HEK293T (cell line): ENCODE data around the gene PITX1.

Experiments
- HDGF ChIP-seq: fragments of 450-650 bp; IDR thresholded peaks from 2 replicates; pipeline ENCODE4 v1.6.1; 2017; ENCODE audit warnings: antibody characterized with exemption, borderline replicate concordance
- LEF1 ChIP-seq: fragments of 450-650 bp; IDR thresholded peaks from 2 replicates; pipeline ENCODE4 v1.6.1; 2017; ENCODE audit warnings: mild to moderate bottlenecking, borderline replicate concordance
- SP1 ChIP-seq: fragments of 450-650 bp; IDR thresholded peaks from 2 replicates; pipeline ENCODE4 v1.6.1; 2017

DNA sequence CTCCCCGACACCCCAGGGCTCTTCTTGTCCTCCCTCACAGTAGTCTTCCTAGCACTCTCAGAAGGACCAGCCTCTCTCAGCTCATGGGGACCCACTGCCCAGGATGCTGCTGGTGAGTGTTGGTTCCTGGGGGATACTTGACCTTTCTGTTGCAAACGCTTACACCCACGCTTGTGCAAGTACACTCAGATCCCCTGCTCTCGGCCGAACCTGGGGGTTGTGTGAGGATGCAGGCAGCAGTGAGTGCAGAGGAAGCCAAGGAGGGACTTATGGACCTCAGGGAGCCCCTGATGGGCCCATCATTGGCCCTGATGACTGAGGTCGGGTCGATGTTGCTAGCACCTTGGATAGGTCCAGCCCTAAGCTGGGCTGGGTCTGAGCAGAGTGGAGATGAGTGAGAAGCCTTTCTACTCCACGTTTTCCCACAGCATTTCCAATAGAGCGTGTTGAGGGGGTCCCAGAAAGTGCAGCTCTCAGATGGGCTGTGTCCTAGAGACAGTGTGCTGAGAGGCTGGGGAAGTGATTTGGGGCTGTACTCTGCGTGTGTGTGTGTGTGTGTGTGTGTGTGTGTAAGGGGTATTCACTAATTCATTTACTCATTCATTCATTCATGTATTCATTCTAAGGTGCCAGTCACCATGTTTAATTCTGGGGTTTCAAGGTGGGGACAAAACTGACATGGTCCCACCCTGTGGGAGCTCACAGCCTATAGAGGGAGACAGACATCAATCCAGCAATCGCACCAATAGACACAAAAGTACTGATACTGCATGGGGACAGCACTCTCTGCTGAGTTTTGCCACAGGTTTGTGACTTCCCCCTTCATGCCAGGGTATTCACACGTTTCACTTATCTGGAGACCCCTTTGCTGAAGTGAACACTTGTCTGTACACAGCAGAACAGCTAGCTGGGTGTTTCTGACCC, 25.2 kb upstream of the PITX1 start:
- TF ChIP-seq LEF1 (no peak), SP1 (no peak), HDGF (no peak)
